GM21723 (cell line): ENCODE results near the gene PGAP3.
"Not testable (repeated sequence)": the region's sequence is repeated elsewhere in the genome, so short reads cannot be mapped to it uniquely, and the experiment has no call there.

Experiments
- ATAC-seq: cut with Tn5 transposase; IDR thresholded peaks from one replicate; pipeline ENCODE4 v1.9.1; 2021; ENCODE audit warnings: mild to moderate bottlenecking, moderate library complexity; ENCODE audit not compliant: unreplicated experiment

PGAP3 gene

DNA sequence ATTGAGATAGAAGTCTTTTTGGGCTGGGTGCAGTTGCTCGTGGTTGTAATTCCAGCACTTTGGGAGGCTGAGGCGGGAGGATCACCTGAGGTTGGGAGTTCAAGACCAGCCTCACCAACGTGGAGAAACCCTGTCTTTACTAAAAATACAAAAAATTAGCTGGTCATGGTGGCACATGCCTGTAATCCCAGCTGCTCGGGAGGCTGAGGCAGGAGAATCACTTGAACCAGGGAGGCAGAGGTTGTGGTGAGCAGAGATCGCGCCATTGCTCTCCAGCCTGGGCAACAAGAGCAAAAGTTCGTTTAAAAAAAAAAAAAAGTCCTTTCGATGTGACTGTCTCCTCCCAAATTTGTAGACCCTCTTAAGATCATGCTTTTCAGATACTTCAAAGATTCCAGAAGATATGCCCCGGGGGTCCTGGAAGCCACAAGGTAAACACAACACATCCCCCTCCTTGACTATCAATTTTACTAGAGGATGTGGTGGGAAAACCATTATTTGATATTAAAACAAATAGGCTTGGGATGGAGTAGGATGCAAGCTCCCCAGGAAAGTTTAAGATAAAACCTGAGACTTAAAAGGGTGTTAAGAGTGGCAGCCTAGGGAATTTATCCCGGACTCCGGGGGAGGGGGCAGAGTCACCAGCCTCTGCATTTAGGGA, 11.4 kb upstream of the PGAP3 start:
- ATAC-seq = not testable (repeated sequence)

DNA sequence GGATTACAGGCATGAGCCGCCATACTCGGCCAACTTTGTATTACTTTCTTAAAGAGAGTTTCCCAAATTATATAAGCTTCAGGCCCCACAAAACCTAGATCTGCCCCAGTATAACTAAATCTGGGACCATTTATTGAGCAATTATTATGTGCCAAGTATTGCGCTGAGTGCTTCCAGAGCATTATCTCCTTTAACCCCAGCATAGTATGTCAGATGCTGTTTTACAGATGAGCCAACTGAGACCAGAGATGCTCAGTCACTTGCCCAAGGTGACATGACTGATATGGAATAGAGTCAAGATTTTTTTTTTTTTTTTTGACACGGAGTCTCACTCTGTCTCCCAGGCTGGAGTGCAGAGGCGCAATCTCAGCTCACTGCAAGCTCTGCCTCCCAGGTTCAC, 10.1 kb upstream of the PGAP3 start:
- ATAC-seq = no peak

DNA sequence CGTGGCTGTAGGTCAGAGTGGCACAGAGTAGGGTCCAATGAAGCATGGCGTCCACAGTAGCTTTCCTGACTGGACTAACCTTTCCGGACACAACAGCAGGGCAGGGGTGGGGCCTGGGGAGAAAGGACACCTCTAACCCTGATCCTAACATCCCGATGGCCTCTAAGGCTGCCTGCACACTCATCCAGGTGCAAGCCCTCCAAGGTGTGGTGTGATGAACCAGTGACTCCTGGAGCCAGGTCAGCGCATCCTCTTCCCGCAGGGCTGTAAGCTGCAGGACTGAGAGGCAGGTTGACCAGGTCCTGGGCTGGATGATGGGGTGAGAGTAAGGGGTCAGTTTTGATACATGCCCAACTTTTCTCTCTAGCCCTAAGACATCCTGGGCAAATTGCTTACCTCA, 8.9 kb upstream of the PGAP3 start:
- no peak for ATAC-seq

DNA sequence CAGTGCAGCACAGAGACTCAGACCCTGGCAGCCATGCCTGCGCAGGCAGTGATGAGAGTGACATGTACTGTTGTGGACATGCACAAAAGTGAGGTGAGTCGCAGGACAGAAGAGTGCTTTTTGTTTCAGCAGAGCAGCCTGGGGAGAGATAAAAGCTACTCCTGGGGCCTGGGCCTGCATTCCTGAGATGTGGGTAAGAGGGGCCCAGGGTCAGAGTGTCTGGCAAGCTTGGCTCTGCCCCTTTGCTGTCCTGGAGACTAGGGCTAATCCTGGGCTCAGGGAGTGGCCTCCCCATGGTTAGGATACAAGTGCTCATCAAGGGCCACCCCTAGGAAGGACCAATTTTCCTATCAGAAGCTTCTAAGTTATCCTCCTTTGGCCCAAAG, 7.2 kb upstream of the PGAP3 start:
- no peak for ATAC-seq

DNA sequence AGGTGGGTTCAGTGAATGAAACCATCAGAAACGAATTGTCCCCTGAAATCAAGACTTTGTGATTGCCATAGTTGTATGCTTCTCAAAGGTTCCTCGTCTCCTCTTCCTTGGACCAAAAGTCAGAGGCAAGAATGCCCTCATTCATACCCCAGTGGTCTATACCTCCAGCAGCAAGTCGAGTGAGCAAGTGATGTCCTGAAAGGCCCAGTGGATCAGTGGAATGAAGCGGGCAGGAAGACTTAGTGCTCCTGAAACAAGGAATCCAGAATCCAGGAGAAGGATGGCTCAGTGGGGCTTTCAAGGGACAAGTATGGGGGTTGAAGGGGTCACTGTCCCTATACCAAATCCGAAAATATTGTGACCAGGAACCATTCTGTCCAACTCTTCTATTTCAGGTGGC, 6.7 kb upstream of the PGAP3 start:
- no peak for ATAC-seq

DNA sequence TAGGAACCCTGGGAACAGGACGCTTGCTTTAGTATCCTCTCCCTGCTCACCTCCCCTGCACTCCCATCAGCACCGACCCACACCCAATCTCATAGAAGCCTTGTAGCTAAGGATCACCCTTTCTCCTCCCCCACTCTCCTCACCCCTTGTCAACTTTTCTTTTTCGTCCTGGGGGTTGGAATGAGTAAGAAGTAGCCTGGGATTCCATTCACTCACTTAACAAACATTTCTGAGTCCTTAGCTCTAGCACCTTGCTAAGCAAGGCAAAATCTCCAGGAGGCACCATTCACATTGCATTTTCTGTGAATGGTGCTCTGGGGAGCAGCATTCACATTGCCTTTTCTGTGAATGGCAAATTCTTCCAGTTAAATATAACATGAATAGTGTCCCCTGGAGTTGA, 1.1 kb upstream of the PGAP3 start:
- no peak for ATAC-seq

DNA sequence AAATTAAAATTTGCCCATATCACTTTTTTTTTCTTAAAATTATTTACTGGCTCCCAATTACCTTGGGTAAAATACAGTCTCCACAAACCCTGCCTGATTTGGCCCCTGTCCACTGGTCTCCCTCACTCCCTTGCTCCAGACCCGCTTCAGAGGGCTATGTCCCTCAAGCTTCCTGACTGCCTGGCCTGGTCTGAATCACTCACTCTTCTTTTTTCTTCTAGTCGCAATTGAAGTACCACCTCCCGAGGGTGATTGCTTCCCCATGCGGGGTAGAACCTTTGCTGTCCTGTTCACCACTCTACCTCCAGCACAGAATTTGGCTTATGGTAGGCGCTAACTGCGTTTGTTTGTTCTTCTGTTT, 598 bp upstream of the PGAP3 start:
- no peak for ATAC-seq

DNA sequence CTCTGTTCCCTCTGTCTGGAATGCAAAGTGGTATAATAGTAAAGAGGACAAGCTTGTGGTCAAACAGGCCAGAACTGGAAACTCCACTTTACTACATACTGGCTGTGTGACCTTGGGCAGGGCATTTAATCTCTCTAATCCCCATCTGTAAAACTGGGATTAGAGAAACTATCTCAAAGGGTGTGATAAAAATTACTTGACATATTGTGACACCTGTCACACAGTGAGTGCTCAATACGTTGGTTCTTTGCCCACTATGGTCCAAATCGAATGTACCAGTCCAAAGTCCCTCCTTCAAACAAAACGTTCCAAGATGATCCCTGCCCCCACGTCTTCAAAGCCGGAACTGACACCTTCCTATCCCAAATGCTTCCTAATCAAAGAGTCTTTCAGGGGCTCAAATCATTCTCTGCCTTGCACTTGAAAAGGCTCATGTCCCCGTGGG, 734 bp downstream of the PGAP3 start:
- ATAC-seq = no peak

DNA sequence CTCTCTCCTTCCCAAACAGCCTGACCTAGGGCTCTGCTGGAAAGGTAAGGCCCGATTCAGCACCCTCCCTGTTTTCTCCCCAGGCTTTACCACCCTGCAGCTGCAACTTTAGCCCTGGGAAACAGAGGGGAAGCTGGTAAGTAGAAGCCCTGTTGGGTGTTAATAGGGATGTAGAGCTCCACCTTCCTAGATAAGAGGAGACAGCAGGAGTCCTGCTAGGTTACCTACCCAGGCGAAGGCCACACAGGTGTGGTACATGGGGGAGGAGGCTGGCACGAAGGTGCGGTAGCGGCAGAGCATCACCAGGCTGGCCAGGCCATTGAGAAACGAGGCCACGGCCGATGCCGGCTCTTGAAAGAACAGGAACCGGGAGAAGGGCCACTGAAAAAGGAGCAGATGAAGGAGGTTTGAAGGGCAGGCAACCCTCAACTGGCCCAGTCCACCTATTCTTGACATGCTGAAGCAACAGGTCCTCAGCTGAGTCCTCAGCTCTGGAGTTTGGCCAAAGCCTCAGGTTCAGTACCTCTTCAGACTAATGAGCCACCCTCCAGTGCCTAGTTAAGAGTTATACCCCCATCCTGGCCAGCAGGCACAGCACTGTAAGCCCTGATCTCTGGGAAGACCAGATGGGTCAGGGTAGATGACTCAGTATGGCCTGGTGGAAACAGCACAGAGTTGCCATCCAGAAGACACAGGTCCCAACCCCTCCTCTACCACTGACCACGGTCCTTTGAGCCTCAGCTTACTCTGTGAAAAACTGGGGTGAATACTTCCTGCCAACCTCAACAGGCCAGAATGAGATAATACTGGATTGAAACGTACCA, 3.3 kb downstream of the PGAP3 start:
- no peak for ATAC-seq

DNA sequence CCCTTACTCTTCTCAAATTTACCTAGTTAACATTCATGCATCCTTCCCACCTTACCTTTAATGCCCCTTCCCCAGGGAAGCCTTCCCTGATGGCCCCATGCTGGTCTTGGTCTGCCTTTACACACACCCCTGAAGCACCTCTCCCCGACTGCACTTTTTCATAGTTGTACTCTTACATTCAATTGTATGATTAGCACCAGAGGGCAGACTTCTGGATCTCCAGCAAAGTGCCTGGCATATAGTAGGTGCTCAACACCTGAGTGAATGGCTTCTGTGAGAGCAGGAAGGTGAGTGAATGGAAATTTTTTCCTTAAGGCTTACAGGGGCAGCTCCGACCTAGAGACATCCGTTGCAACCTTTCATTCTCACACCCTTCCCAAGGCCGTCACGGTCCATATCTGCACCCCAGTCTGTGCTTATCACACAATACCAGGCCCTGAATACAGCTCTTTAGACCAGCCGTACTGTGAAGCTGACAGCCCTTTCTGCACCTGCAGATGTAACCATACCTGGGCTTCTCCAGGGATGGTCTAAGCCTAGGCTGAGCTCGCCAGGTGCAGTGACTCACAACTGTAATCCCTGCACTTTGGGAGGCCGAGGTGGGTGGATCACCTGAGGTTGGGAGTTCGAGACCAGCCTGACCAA, 4.4 kb downstream of the PGAP3 start:
- ATAC-seq = no peak

DNA sequence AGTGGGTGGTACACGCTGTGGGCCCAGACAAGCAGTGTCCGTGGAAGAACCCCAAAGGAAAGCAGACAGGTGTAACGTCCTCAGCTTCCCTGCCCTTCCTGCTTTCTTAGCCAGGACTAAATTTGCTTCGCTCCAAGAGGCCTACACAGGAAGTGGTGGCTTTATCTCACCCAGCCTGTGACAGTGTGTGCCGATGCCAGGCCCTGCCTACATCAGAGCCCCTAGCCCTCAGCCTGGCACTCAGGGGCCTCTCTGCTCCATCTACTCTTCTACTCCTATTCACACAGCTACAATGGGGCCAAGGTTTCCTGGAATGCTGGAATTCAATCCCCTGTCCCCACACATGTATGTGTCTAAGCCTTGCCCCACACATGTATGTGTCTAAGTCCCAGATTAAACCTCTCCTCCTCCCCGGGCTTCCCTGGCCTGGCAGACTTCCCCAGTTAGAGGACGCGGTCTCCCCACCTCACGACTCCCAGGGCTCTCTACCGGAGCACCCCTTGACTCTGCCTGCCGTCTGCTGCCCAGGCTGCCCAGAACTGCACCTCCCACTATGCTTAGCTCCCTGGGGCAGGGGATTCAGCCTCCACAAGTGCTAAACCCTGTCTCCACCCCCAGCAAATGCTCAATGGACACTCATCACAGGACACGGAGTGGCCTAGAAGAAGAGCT, 8.2 kb downstream of the PGAP3 start:
- no peak for ATAC-seq

DNA sequence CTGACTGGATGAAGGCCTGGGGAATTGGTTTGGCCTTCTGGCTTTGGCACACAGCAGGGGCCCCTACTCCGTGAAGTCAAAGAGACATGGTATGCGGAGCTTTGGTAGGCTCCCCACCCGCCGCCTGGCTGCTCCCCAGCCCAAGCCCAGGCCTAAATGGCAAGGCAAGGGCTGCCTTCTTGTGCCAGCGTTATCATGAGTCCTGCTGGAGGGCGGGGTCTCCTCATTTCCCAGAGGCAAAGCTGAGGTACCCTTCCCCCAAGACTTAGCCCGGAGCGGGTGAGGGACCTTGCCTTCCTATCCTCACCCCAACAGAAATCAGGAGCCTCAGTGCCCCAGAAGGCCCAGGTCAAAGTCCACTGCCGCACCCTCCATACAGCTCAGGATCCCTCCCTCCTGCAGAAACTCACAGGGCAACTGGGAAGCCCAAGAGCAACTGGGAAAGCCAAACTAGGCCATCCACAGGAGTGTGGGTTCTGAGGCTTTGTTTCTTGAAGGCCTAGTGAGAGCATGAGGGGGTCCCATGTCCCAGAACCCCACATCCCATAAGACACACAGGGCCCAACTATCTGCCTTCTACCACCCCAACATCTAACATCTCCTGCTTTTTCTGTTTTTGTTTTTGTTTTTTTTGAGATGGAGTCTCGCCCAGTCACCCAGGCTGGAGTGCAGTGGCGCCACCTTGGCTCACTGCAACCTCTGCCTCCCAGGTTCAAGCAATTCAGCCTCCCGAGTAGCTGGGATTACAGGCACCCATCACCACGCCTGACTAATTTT, 9.3 kb downstream of the PGAP3 start:
- ATAC-seq = no peak

DNA sequence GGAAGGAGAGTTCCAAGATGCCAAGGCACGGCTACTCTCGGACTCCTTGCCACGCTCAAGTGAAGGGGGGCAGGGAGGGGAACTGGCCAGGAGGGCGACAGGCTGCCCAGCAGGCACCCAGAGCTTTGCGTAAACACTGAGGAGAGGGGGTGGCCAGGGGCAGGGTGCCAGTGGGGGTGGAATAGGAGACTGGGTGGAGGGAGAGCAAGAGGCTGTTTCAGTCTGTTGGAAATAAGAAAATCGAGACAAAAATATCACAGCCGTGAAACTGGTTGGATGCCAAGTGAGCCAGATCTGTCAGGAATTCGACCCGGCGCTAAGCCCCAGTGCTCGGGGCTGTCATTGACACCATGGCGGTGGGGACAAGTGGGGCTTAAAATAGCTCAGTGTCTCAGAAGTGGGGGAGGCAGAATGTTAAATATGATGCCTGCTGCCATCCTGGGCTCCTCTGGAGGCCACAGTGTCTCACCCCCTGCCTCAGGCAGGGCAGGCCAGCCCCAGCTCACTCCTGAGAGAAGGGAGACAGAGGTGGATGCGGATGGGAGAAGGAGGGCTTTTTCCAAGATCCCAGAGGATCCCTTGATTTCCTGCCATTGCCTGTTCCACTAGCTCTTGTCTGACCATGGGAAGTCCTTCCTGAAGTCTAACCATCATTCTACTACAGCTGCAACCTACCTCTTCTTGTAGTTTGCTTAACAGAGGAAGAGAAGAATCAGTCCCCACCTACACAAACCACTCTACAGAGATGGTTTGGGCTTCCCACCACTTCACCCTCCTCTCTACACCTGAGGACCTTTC, 10.1 kb downstream of the PGAP3 start:
- ATAC-seq = no peak

DNA sequence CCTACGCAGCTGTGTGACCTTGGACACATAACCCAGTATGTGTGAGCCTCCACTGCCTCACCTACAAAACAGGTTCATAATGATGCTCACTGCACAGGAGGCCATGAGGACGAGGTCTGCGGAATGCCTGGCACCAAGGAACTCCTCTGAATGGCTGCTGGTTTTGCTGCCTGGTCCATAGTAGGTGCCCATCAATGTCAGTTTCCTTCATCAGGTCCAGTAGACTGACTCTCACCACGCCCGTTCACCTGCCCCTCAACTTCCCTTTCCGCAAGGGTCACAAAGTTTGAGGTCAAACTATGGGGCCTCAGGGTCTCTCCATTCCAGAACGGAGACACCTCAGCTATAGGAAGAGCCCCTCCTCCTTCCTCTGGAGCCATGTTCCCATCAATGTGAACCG, 10.8 kb downstream of the PGAP3 start:
- no peak for ATAC-seq

DNA sequence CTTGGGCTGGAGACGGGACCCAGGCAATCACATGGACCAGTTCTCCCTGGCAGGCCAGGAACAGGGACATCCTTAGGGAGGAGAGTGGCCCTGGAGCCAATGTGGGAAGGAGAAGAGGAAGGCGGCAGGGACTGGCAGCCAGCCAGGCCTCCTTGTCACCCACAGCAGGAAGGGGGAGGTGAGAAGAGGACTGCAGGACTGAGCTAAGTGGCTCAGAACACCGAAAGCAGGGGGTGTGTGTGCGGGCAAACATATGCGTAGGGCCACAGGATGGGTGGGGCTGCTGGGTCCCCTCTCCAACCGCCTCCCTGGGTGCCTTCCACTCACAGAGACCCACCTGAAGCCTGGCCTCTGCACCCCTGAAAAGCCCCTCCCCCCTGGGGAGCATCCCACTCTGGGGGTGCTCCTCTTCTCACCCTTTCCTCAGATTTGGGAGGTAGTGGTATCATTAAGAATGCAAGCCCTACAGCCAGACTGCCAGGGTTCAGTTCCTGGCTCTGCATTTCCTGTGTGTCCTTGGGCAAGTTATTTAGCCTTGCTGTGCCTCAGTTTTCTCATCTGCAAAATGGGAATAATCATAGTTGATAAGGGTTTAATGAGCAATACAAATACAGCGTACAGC, 11.5 kb downstream of the PGAP3 start:
- no peak for ATAC-seq

DNA sequence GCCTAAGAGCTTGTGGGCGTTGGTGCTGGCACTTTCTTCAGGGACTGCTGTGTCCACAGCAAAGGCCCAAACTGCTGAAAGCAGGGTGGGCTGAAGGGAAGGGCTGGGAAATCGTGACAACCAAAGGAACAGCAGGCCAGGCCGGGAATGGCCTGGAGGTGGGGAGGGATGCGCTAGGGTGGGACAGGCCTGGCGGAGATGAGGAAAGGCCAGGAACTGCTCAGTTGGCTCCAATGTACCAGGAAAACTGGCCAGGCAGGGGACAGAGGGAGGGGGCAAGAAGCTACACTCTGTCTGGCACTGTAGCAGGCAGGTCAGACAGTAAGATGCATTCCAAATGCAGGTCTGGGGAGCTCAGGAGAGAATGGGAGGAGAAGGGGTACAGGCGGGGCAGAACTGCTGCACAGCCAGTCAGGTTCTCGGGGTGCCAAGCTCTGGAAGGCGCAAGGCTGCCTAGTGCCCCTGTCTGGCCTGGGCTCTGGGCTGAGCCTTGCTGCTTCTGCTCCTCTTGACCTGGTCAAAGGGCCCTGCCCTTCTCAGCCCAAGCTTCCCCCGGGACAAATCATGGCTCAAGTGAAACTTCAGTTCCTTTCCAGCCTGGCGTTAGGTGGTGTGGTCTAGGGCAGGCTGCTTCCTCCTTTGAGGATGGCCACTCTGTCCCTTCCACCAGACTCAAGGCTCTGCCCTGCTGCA, 12.3 kb downstream of the PGAP3 start:
- no peak for ATAC-seq

DNA sequence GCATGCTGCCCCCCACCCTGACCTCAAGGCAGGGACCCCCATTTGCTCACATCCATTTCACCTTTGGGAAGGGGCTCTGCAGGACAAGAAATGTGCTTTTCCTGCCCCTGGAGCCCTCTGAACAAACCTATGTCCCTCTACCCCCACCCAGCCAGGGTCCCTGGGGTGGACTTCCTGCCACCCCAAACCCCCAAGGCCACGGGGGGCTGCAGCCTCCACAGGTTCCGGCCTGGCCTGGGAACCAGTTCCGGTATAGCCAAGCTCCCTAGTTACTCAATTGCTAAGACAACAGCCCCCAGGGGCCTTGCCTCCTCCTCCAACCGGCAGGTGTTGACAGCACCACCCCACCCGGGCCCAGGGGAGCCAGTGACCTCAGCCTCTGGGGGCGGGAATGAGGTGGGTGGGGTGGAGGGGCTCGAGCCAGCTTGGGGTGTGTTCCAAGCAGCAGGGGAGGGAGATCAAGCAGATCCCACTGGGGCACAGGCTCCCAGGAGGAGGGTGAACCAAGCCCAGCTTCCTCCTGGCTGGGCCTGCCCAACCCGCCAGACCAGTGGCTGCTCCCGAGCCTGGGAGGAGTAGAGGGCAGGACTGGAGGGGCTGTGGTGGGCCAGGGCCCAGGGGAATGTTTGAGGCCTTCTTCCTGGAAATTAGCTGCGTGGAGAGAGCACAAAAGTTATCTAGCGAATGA, 13.0 kb downstream of the PGAP3 start:
- ATAC-seq = no peak

DNA sequence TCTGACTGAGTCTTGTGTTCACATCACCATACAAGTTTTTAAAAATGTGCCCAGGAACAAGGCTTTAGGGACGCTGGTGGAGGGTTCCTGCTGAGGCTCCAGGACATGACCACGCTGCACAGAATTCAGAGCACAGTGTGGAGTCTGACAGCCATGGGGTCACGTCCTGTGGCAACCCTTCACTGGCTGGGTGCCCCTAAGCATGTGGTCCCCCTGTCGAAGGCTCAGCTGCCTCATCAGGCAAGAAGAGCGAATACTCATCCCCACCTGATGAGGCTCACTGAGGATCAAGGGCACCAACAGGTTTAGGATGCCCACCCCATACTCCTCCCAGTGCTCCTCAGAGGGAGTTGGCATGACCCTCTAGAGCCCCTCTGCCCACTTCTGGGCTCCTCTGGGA, 13.7 kb downstream of the PGAP3 start:
- ATAC-seq = no peak
